HG03066 (cell line): ENCODE data around the gene ZFP69B.
A peak's percentile ranks its signal among the peaks of the same experiment; 100 is the strongest.
"Not testable (repeated sequence)": the region's sequence is repeated elsewhere in the genome, so short reads cannot be mapped to it uniquely, and the experiment has no call there.

Source experiments
- ATAC-seq: cut with Tn5 transposase; IDR thresholded peaks from one replicate; pipeline ENCODE4 v1.9.1; 2021; ENCODE audit warnings: low read depth; ENCODE audit not compliant: unreplicated experiment

Gene ZFP69B

DNA sequence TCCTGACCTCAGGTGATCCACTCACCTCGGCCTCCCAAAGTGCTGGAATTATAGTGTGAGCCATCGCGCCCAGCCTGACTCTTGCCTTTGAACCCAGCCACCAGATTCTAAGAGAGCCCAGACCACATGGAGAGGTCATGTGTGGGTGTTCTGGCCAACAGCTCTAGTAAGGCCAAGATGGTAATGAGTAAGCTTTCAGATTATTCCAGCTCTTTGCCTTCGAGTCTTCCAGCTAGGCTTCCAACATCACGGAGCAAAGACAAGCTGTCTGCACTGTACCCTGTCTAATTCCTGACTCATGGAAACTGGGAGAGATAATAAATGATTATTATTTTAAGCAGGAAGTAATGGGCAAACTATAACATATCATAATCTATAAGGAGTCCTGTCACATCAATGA is 14.8 kb upstream of the ZFP69B start:
- ATAC-seq: no peak

DNA sequence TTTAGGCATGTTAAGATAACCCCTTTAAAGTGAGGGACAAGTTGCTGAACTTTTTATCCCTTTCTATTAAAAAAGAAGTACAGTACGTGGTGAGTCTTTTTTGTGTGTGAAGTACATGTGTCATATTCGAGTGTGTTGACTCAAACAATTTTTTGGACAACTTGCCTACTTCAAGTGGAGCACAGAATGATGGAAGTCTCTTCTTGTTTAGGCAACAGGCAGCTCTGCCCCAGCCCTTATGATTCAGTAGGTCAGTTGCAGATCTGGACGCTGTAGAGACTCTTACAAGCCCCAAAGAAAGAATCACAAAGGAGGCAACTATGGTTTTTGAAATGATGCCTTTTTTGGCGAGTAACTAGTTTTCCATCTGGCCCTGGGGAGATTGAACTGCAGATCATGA is 14.4 kb upstream of the ZFP69B start:
- no peak for ATAC-seq

DNA sequence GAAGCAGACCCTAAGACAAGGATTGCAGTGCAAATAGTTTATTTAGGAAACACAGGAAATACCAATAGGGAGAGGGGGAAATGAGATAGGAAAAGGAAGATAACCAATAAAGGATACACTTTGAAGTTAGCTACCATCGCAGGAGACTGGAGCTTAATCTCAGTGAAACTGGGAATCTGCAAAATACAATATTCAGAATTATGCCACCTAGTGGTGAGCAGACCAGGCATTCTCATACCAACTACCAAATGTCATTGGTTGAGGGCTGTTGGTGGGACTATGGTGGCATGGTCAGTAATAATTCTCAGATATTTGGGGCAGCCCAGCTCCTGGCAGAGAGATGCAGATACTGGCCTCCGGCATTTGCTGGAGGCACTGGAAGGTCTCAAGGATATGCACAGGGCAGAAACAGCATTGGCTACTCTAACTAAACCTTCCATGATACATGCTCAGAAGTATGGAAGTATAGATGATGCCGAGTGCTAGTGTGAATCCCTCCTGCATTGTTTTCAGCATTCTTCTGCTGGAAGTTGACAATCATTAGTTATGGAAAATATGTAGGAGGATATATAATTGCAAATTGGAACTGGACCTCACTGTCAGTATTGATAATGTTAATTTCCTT is 11.8 kb upstream of the ZFP69B start:
- no peak for ATAC-seq

DNA sequence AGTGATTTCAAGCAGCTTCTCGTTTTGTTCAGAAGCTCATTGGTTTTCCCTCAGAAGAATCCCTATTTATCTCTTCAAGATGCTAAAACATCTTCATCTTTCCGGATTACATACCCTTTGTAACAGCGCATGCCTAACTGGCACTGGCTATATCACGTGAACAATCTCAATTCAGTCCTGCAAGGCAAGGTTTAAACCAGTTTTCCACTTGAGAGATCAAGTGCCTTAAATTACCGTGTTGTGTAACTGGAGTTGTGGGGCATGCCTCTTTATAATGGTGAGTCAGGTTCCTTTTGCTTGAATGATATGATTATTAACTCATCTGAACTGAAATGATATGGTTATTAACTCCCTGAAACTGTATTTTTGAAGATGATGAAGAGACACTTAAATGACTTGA is 11.0 kb upstream of the ZFP69B start:
- ATAC-seq: no peak

DNA sequence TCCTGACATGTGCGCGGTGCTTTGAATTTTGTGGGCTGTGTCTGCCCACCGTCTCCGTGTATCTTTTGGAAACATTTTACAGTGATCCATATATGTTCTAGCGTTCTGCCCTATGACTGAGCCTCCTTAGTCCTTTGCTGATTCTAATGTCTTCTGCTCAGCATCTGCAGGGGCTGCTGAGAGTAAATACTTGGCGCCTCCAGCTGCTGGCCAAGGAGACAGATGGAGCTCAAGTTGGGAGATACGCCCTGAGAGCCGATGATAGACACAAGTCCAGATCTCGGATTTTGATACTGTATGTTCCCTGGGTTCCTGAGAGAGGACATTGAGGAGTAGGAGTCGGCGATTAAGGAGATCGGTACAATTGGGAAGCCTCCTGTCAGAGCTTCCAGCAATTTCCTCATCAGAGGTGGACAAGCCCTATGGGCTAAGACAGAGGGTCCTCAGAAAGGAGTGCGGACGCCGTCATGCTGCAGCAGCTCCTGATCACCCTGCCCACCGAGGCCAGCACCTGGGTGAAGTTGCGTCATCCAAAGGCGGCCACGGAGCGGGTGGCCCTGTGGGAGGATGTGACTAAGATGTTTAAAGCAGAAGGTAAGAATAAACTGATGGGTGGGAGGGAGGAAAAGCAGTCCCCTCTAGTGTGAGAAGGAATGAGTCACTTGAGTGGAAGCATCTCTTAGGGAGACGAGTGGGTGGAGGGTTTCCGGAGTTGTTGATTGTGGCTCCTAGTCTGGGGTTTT is 390 bp downstream of the ZFP69B start:
- ATAC-seq: peak; percentile 14

DNA sequence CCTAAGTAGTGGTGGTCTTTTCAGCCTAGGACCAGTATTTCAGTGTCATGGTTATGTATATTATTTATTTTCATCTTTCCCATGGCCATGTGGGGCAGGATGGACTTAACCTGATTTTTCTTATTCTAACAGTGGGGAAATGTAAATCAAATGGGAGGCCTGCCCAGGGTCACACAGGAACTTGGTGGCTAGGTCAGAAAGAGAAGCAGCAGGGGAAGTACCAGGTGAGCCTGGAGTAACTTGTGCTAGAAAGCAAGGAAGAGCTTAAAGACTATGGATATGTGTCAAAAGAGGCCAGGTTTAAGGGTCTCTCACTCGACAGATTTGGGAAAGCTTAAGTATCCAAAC is 936 bp downstream of the ZFP69B start:
- no peak for ATAC-seq

DNA sequence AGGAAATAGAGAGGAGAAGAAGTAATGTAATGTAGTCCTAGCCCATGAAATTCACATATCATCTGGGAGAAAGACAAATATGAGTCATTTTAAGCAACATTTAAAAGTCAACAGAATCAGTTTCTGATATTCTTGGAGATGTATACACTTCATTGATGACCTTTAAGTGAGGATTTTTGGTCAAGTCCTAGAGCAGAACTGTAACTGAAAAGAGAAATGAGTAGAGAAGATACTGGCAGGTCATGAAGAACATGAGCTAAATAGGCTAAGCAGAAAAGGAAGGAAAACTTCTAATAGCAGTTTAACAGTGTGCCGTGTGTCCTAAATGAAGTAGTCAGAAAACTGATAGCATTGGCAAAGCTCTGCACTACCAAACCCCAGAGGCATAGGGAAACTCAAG is 4.6 kb downstream of the ZFP69B start:
- no peak for ATAC-seq

DNA sequence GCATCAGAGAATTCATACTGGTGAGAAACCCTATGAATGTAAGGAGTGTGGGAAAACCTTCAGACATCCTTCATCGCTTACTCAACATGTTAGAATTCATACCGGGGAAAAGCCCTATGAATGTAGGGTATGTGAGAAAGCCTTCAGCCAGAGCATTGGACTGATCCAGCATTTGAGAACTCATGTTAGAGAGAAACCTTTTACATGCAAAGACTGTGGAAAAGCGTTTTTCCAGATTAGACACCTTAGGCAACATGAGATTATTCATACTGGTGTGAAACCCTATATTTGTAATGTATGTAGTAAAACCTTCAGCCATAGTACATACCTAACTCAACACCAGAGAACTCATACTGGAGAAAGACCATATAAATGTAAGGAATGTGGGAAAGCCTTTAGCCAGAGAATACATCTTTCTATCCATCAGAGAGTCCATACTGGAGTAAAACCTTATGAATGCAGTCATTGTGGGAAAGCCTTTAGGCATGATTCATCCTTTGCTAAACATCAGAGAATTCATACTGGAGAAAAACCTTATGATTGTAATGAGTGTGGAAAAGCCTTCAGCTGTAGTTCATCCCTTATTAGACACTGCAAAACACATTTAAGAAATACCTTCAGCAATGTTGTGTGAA is 12.8 kb downstream of the ZFP69B start:
- ATAC-seq: no peak

DNA sequence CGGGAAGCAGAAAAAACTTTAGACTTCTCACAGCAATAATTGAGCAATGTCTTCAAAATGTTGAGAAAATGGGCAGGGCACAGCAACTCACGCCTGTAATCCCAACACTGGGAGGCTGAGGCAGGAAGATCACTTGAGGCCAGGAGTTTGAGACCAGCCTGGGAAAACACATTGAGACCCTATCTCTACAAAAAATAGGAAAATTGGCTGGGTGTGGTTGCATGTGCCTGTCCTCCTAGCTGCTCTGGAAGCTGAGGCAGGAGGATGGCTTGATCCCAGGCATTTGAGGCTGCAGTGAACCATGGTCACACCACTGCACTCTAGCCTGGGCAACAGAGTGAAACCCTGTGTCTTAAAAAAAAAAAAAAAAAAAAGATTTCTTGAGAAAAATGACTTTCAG is 19.1 kb downstream of the ZFP69B start:
- ATAC-seq: no peak

DNA sequence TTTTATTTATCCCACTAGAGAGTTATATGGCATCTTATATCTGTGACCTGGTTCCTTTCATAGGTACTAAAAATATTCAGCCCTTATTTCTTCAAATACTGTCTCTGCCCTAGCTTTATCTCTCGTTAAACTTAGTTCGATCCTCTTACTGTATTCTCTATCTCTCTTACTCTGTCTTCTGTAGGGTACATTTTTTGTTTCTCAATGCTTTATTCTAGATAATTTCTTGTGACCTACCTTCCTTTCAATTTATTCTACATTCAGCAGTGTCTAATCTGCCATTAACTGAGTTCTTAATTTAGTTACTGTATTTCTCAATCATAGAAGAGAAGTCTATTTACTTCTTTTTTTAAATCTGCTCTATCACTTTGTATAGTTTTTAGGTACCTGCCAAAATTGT is 25.0 kb downstream of the ZFP69B start:
- no peak for ATAC-seq

DNA sequence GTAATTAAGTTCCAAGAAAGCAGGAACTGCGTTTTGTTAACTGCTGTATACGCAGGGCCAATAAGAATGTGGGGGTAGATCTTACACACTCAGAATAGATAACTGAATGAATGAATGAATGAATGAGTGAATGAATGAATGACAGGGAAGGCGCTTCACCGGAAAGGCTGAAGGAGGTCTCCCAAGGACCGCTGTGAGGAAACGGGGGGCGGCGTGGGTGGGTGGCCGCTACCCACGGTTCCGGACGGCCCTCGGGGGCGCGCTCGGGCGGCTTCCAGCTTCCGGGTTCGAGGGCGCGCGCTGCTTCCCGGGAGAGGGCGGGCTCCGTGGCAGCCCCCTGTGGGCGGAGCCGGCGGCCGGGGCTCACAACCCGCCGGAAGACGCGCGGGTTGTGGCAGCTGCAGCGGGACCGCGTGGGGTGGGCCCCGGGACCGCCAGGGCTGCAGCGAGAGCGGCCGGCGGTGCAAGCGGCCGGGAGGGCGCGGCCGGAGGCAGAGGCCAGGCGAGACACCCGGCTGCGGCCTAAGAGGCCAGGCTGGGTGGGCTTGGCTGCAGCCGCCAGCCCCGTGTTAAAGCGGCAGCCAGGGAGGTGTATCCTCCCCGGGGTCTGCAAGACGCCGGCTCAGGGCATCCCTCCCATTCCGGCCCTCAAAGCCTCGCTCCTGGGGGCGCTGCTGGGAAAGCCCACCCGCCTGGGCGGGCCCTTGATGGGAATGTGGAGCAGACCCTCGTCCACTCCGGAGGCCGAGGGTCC is 26.8 kb downstream of the ZFP69B start, which contains the start of gene ZFP69:
Gene ZFP69, plus strand, starts transcription at position 367 of the 754 bp plus-strand sequence. CDS start 2,072 bp downstream, outside the sequence.
- peak; percentile 76 for ATAC-seq

DNA sequence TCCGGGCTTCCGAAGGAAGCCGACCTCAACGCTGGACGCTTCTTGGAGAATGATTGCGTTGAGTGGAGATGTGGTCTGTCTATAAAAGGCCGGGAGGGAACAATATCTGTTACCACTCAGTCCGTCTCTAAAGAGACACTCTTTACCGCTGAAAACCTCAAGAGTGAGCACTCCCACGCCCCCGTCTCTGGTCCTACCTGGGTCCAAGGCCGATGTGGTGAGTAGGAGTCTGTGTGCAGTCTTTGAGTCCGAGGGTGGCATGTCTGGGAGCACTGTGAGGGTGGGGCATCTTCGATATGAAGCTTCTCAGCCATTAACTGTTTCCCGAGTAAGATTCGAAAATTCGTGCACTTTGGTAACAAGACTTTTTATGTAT is 27.4 kb downstream of the ZFP69B start:
- no peak for ATAC-seq

DNA sequence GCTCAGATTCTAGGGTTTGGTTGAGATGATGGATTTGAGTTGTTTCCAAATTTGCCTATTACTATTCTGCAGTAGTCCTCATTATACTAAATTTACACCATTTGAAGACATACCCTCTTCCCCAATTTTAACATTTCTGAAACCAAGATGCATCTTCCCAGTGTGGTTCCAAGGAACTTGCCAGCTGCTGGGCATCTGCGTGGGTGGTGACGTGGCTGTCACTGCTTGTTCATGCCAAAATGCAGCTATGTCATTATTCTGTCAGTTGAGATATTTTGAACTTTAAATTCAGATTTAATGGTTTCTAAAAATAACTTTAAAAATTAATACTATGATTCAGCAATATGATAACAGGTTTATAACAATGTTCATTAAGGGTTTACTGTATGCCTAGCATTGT is 28.0 kb downstream of the ZFP69B start:
- ATAC-seq: no peak

DNA sequence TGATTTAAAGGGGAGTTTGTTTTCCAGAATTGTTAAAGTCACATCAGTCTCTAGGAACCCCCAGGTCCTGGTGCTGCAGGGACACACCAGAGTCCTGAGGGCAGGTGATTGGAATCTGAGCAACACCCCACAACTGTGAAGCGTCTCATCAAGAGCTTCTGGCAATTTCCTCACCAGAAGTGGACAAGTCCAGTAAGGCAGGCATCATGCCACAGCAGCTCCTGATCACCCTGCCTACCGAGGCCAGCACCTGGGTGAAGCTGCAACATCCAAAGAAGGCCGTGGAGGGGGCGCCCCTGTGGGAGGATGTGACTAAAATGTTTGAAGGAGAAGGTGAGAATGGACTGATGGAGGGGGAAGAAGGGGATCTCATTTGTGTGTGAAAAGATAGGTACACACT is 28.9 kb downstream of the ZFP69B start:
- ATAC-seq: no peak

DNA sequence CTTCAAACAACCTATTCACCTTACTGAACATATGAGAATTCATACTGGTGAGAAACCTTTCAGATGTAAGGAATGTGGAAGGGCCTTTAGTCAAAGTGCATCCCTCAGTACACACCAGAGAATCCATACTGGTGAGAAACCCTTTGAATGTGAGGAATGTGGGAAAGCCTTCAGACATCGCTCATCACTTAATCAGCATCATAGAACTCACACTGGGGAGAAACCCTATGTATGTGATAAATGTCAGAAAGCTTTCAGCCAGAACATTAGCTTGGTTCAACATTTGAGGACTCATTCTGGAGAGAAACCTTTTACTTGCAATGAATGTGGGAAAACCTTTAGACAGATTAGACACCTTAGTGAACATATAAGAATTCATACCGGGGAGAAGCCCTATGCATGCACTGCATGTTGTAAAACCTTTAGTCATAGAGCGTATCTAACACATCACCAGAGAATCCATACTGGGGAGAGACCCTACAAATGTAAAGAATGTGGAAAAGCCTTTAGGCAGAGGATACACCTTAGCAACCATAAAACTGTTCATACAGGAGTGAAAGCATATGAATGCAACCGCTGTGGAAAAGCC is 45.1 kb downstream of the ZFP69B start:
- ATAC-seq: no peak

DNA sequence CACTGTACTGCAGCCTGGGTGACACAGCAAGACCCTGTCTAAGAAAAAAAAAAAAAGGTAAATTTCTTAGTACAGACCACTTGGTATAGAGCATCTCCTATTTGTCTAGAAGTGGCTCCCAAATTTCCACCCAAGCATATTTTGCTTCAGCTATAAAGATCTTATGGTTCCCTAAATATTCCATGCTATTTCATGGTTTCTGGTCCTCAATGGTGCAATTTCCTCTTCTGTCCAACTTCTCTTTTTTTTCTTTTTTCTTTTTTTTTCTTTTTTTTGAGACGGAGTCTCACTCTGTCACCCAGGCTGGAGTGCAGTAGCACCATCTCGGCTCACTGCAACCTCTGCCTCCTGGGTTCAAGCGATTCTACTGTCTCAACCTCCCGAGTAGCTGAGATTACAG is 52.4 kb downstream of the ZFP69B start:
- ATAC-seq: not testable (repeated sequence)

DNA sequence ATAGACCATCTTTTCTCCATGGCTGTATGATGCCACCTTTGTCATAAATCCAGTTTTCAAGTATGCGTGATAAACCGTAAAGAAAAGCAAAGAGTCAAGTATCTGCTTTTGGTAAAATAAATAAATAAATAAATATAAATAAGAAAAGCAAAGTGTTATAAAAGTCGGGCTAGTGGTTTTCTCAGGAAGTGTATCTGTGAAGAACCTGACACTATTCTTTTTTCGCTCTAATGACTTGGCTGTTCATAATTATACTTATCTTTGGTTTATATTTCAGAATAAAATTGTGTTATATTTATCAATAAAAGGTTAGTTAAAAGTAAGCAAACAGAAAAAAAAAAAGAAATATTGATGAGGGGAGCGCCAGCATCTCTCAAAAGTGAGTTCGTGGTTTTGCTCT is 57.7 kb downstream of the ZFP69B start:
- no peak for ATAC-seq

DNA sequence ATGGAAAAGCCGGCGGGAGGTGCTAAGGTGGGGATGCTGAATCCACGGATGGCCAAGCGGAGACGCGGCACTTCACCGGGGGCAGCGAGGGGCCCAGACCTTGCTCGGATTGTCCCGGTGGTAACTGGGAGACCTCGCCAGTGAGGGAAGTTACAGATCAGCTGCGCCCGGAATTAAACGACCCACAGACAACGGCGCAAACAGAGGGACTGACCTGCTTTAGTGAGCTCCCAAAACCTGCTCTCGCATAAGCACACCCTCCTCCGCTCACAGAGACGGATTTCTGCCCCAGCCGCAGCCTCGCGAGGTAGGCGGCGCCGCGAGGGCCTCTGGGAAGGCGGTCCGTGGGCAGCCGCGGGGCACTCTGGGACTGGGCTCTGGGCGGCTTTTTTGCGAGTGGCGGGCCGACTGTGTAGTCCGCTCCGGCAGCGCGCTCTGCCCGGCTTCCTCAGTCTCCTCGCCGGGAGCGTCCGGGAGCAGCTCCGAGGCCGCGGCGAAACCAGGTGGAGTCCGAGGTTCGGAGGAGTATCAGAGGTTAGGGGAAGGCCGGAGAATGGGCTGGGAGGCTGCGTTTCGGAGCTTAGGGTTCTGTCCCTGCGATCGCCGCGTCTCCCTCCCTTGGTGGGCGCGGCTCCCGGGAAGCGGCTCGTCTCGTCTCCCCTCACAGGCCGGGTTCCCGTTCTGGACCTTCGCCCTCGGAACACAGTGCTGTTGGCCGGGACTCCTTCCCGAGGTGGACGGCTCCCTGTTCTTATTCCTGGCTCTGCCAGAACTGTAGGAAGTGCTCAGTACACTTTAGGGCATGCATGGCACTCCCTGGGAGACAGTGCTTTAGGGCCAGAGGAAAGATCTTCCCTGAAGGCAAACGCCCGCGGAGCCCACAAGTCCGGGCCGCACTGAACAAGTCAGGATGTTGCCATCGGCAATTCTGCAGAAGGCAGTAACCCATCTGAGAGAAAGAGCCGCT is 58.4 kb downstream of the ZFP69B start, which contains the start of gene EXO5:
Gene EXO5, plus strand, starts transcription at position 393 of the 967 bp plus-strand sequence. CDS start 5,778 bp downstream, outside the sequence.
- peak; percentile 79 for ATAC-seq
